Stimulated activated naive CD8-positive, alpha-beta T cell treated with anti-CD3 and anti-CD28 coated beads, Interleukin-15, Interleukin-2, amounts not matched to agents 100 ng/mL and 50 ng/mL, for 24 hours (primary cell): ENCODE data around the gene RNF208.
A peak's percentile ranks its signal among the peaks of the same experiment; 100 is the strongest.

Experiments
- H3K27ac Mint-ChIP-seq: one replicate; pipeline ENCODE4 v1.8.0; 2021; ENCODE audit warnings: mild to moderate bottlenecking, mixed read lengths
- H3K27me3 Mint-ChIP-seq: one replicate; pipeline ENCODE4 v1.8.0; 2021; ENCODE audit warnings: mixed read lengths
- H3K36me3 Mint-ChIP-seq: one replicate; pipeline ENCODE4 v1.8.0; 2021; ENCODE audit warnings: low read depth, mixed read lengths
- H3K4me1 Mint-ChIP-seq: one replicate; pipeline ENCODE4 v1.8.0; 2021; ENCODE audit warnings: low read depth, mixed read lengths
- H3K4me3 Mint-ChIP-seq: one replicate; pipeline ENCODE4 v1.8.0; 2021; ENCODE audit warnings: mild to moderate bottlenecking, mixed read lengths
- H3K9me3 Mint-ChIP-seq: one replicate; pipeline ENCODE4 v1.8.0; 2021; ENCODE audit warnings: mixed read lengths

The RNF208 gene

GRCh38 chr9:137189297-137190295, 32.4 kb downstream of the RNF208 start:
- Mint-ChIP-seq H3K4me1 (peaks cover 36% of the 10 kb centered on the region), H3K4me3 (peak overlapping the region; percentile 95), H3K36me3 (peaks cover 4% of the 10 kb centered on the region), H3K9me3 (no peaks in the 10 kb centered on the region), H3K27ac (peak overlapping the region; percentile 93), H3K27me3 (no peaks in the 10 kb centered on the region)

- no peaks in the 10 kb centered on the region for H3K27me3 Mint-ChIP-seq
- H3K9me3 Mint-ChIP-seq, result no peaks in the 10 kb centered on the region
- peaks cover 9% of the 10 kb centered on the region for H3K36me3 Mint-ChIP-seq
- H3K4me1 Mint-ChIP-seq, result peaks cover 36% of the 10 kb centered on the region
- H3K27ac Mint-ChIP-seq, result peak within 1 kb of the TSS; percentile 93
- peak within 1 kb of the TSS; percentile 95 for H3K4me3 Mint-ChIP-seq
These were observed 33.3 kb downstream of the RNF208 start, which contains the start of the genes ANAPC2 and SSNA1 for GRCh38 chr9:137188490-137189296. Gene ANAPC2 (minus strand): TSS chr9:137188560. CDS start chr9:137188532, 28 bp downstream. Gene SSNA1 (plus strand): TSS chr9:137188676. CDS start chr9:137188727, 51 bp downstream.

DNA sequence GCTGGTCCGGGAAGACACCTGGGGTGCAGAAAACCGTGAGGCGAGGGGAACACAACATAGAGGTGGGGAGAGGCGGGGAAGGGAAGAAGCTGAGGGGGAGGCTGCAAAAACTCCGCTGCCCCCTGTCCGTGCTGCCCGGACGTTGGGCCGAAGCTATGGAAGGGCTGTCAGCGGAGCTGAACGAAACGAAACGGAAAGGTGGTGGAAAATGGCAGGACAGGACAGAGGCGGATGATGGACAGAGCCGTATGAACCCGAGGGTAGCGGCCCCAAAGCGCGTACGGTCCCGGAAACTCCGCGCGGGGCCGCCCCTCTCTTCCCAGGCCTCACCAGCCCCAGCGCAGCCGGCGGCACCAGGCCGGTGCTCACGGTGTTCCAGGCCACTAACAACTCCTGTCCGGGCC, 34.0 kb downstream of the RNF208 start:
- Mint-ChIP-seq H3K4me3 (peak overlapping the region; percentile 95), H3K27ac (peak overlapping the region; percentile 89), H3K4me1 (peaks cover 36% of the 10 kb centered on the region), H3K27me3 (no peaks in the 10 kb centered on the region), H3K36me3 (peaks cover 14% of the 10 kb centered on the region), H3K9me3 (no peaks in the 10 kb centered on the region)

GRCh38 chr9:137187386-137187785, 34.7 kb downstream of the RNF208 start:
- Mint-ChIP-seq H3K4me1 (peaks cover 36% of the 10 kb centered on the region), H3K4me3 (peak overlapping the region; percentile 95), H3K9me3 (no peaks in the 10 kb centered on the region), H3K27ac (peak overlapping the region; percentile 89), H3K27me3 (no peaks in the 10 kb centered on the region), H3K36me3 (peaks cover 16% of the 10 kb centered on the region)

DNA sequence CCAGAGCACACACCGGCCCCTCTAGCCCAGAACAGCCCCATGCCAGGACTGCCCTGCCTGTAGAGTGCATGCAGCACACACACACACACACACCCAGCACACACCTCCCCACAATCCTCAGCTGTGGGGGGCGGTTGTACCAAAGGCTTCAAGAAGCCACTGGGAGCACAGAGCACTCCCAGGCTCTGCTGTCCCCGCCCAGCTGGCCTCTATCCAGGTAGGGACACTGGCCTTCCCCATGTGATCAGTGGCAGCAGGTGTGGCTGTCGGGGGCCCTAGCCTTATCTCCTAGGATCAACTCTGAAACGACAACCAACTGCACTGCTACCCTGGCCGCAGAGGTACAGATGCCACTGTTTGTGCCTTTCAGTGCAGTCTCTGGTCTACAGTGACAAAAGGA, 35.7 kb downstream of the RNF208 start:
- peak overlapping the region; percentile 95 for H3K4me3 Mint-ChIP-seq
- no peaks in the 10 kb centered on the region for H3K27me3 Mint-ChIP-seq
- peaks cover 36% of the 10 kb centered on the region for H3K4me1 Mint-ChIP-seq
- peak overlapping the region; percentile 55 for H3K27ac Mint-ChIP-seq
- H3K9me3 Mint-ChIP-seq, result no peaks in the 10 kb centered on the region
- H3K36me3 Mint-ChIP-seq, result peaks cover 20% of the 10 kb centered on the region

- Mint-ChIP-seq H3K4me1 (peaks cover 33% of the 10 kb centered on the region), H3K27me3 (no peaks in the 10 kb centered on the region), H3K9me3 (no peaks in the 10 kb centered on the region), H3K36me3 (peaks cover 20% of the 10 kb centered on the region), H3K27ac (no peak overlapping the region), H3K4me3 (no peak overlapping the region)
These were observed 36.1 kb downstream of the RNF208 start for GRCh38 chr9:137185921-137186320.

DNA sequence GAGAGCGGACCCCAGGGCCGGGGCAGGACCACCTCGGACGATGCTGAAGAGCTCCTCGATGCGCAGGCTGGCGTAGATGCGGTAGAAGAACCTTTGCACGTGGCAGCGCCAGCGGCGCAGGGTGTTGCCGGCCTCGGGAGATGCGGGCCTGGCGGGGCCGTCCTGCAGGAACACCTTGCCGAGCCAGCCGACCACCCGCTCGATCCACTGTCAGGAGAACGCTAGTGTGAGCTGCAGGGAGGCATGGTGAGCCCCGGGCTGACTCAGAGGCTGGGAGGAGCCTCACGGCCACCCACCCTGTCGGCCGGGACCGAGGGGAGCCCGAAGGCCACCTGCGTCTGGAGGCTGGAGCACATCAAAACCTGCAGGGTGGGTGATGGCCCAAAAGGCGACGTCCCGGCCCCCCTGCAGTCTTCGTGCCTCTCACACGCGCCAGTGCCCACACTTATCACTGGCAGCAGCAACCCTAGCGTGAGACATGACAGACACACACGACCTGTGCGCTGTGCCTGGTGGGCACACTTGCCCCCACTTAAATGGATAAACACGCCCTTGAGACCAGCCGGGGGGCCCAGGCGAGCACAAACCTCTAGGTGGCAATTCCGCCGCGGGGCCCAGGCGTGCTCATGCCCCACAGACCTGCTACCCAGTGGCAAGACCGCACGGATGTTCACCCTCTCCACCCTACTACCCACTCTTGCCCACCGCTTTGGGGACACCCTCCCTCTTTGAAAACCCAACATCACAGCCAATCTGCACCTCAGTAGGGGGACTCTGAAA, 37.0 kb downstream of the RNF208 start:
- Mint-ChIP-seq H3K4me3 (no peak overlapping the region), H3K9me3 (no peaks in the 10 kb centered on the region), H3K27me3 (no peaks in the 10 kb centered on the region), H3K4me1 (peaks cover 28% of the 10 kb centered on the region), H3K36me3 (peaks cover 20% of the 10 kb centered on the region), H3K27ac (no peak overlapping the region)

DNA sequence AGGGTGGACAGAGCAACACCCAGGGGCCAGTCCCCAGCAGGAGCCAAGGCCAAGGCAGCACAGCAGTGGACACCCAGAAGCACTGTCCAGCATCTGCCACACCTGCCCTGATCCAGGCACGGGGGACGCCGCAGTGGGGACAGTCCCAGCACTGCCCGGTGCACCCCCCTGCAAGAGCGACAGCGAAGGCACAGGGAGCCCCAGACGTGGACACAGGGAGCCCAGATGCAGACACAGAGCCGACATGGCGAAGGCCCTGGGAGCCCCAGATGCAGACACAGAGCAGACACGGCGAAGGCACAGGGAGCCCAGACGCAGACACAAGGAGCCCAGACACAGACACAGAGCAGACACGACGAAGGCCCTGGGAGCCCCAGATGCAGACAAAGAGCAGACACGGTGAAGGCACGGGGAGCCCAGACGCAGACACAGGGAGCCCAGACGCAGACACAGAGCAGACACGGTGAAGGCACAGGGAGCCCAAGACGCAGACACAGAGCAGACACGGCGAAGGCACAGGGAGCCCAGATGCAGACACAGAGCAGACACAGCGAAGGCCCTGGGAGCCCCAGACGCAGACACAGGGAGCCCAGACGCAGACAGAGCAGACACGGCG, 38.0 kb downstream of the RNF208 start:
- no peaks in the 10 kb centered on the region for H3K9me3 Mint-ChIP-seq
- H3K4me3 Mint-ChIP-seq, result no peak overlapping the region
- no peaks in the 10 kb centered on the region for H3K27me3 Mint-ChIP-seq
- peaks cover 21% of the 10 kb centered on the region for H3K4me1 Mint-ChIP-seq
- no peak overlapping the region for H3K27ac Mint-ChIP-seq
- peaks cover 20% of the 10 kb centered on the region for H3K36me3 Mint-ChIP-seq

DNA sequence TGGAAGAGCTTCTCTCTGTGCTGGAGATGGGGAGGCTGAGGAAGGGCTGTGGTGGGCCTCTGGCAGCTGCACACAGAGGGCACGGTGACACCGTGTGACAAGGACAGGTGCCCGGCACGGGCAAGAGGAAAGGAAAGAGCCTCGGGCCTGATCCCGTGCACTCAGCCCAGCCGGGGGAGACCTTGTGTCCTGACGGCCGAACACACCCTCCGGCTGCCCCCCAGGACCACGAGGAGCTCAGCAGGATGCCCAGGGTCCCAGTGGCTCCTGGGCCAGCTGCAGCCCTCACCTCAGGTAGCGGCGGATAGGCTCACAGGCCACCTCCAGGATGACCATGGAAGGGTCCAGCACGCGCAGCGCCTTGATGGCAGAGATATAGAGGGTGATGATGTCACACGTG, 39.2 kb downstream of the RNF208 start:
- Mint-ChIP-seq H3K4me3 (no peak overlapping the region), H3K36me3 (peaks cover 20% of the 10 kb centered on the region), H3K27ac (no peak overlapping the region), H3K9me3 (no peaks in the 10 kb centered on the region), H3K27me3 (no peaks in the 10 kb centered on the region), H3K4me1 (peaks cover 18% of the 10 kb centered on the region)

DNA sequence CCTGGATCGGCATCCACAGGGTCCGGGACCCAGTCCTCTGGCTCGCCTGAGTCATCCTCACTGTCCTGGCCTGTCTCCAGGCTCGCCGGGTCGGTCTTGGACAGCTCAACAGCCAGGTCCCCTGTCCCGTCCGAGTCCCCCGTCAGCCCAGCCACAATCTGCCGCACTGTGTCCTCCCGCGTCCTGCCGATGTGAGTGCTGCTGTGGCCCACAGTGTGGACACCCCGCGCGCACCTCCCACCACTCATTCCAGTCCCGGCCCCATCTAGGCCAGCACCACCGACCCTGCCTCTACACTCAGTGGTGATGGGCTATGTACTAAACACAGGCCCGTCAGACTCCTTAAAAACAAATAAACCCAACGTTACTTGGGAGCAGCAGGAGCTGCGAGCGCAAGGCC, 40.4 kb downstream of the RNF208 start:
- H3K27me3 Mint-ChIP-seq, result no peaks in the 10 kb centered on the region
- H3K9me3 Mint-ChIP-seq, result no peaks in the 10 kb centered on the region
- H3K36me3 Mint-ChIP-seq, result peaks cover 25% of the 10 kb centered on the region
- no peak overlapping the region for H3K27ac Mint-ChIP-seq
- H3K4me3 Mint-ChIP-seq, result no peak overlapping the region
- peaks cover 7% of the 10 kb centered on the region for H3K4me1 Mint-ChIP-seq

GRCh38 chr9:137180491-137180890, 41.5 kb downstream of the RNF208 start:
- no peak overlapping the region for H3K4me3 Mint-ChIP-seq
- H3K9me3 Mint-ChIP-seq, result no peaks in the 10 kb centered on the region
- H3K4me1 Mint-ChIP-seq, result no peaks in the 10 kb centered on the region
- H3K27me3 Mint-ChIP-seq, result no peaks in the 10 kb centered on the region
- H3K36me3 Mint-ChIP-seq, result peaks cover 25% of the 10 kb centered on the region
- H3K27ac Mint-ChIP-seq, result no peak overlapping the region

- no peaks in the 10 kb centered on the region for H3K9me3 Mint-ChIP-seq
- H3K4me3 Mint-ChIP-seq, result no peak overlapping the region
- H3K4me1 Mint-ChIP-seq, result no peaks in the 10 kb centered on the region
- no peak overlapping the region for H3K27ac Mint-ChIP-seq
- H3K36me3 Mint-ChIP-seq, result peaks cover 22% of the 10 kb centered on the region
- no peaks in the 10 kb centered on the region for H3K27me3 Mint-ChIP-seq
These were observed 42.3 kb downstream of the RNF208 start for GRCh38 chr9:137179761-137180160.

GRCh38 chr9:137178939-137179630, 43.0 kb downstream of the RNF208 start:
- H3K27me3 Mint-ChIP-seq, result no peaks in the 10 kb centered on the region
- no peak overlapping the region for H3K4me3 Mint-ChIP-seq
- H3K4me1 Mint-ChIP-seq, result no peaks in the 10 kb centered on the region
- no peak overlapping the region for H3K27ac Mint-ChIP-seq
- H3K36me3 Mint-ChIP-seq, result peaks cover 17% of the 10 kb centered on the region
- no peaks in the 10 kb centered on the region for H3K9me3 Mint-ChIP-seq
